ENCODE results near the gene SNAI1.

The SNAI1 gene

GRCh38 chr20:50014570-50015562 lies 32.1 kb downstream of the SNAI1 start:
- DNase-seq, result no peak

GRCh38 chr20:50015636-50015992 lies 32.8 kb downstream of the SNAI1 start:
- DNase-seq, result no peak

- no peak for DNase-seq
These were observed 33.4 kb downstream of the SNAI1 start for GRCh38 chr20:50015993-50016770.

- no peak for DNase-seq
These were observed 34.4 kb downstream of the SNAI1 start for GRCh38 chr20:50017160-50017559.

GRCh38 chr20:50017576-50018248 lies 34.9 kb downstream of the SNAI1 start:
- no peak for DNase-seq

- DNase-seq, result no peak
These were observed 36.9 kb downstream of the SNAI1 start for GRCh38 chr20:50019466-50020256.

GRCh38 chr20:50020288-50020687 lies 37.5 kb downstream of the SNAI1 start:
- DNase-seq, result peak; percentile 43

- DNase-seq, result no peak
These were observed 39.9 kb downstream of the SNAI1 start for GRCh38 chr20:50022676-50023075.

GRCh38 chr20:50023116-50023805 lies 40.5 kb downstream of the SNAI1 start:
- no peak for DNase-seq

GRCh38 chr20:50026746-50027575 lies 44.2 kb downstream of the SNAI1 start:
- DNase-seq, result no peak

GRCh38 chr20:50027611-50028105 lies 44.9 kb downstream of the SNAI1 start:
- no peak for DNase-seq

- no peak for DNase-seq
These were observed 46.4 kb downstream of the SNAI1 start for GRCh38 chr20:50029083-50029696.

- DNase-seq, result no peak
These were observed 47.1 kb downstream of the SNAI1 start for GRCh38 chr20:50029697-50030461.

GRCh38 chr20:50032955-50033666 lies 50.3 kb downstream of the SNAI1 start:
- no peak for DNase-seq

GRCh38 chr20:50034567-50035180 lies 51.9 kb downstream of the SNAI1 start:
- no peak for DNase-seq

GRCh38 chr20:50036703-50037102 lies 53.9 kb downstream of the SNAI1 start:
- DNase-seq, result no peak

GRCh38 chr20:50037123-50037522 lies 54.3 kb downstream of the SNAI1 start:
- no peak for DNase-seq

- no peak for DNase-seq
These were observed 54.8 kb downstream of the SNAI1 start for GRCh38 chr20:50037575-50037974.

Data from hematopoietic multipotent progenitor cell treated with erythropoietin and hydrocortisone succinate and interleukin-3 and kit ligand, for 4 days (in vitro differentiated cells).